OCI-LY7 (cell line): ENCODE results near the gene CCL27. TPM values are rescaled to one million over a fixed set of nuclear protein-coding genes. Genes with fewer than 3 reads are reported as not detected.

Source experiments
- BruUV-seq: library from RNA; stranded (reverse); fragments of 400-500 nt; replicated peaks from 2 replicates; lab custom pipeline; 2021; lab: Mats Ljungman, UMichigan
- CTCF ChIA-PET: fragments of 300-600 bp; sonication (Branson Sonifier 250); formaldehyde crosslinking; loops from one replicate; lab custom pipeline; 2022; ENCODE audit warnings: antibody characterized with exemption; ENCODE audit not compliant: unreplicated experiment; lab: Charles Lee
- POLR2A ChIA-PET: fragments of 300-600 bp; sonication (Branson Sonifier 250); formaldehyde crosslinking; loops from one replicate; lab custom pipeline; 2022; ENCODE audit warnings: antibody characterized with exemption; lab: Charles Lee
- DNase-seq: peaks from one replicate; pipeline ENCODE4 v3.0.0-alpha.2; 2015; ENCODE audit warnings: low spot score
- H2AFZ ChIP-seq: fragments of 200-600 bp; sonication (generic), shearing (Covaris generic); 2 replicates; pipeline ENCODE4 v1.6.1; 2014; ENCODE audit warnings: mild to moderate bottlenecking, antibody characterized with exemption, low read length, moderate library complexity
- H3K27ac ChIP-seq: fragments of 200-600 bp; sonication (generic); 2 replicates; pipeline ENCODE4 v1.5.1; 2014; ENCODE audit warnings: mixed run types, low read depth, mild to moderate bottlenecking, moderate library complexity, low read length, inconsistent platforms; ENCODE audit not compliant: poor library complexity, severe bottlenecking
- H3K36me3 ChIP-seq: fragments of 200-600 bp; sonication (generic); 2 replicates; pipeline ENCODE4 v1.6.1; 2014; ENCODE audit warnings: mild to moderate bottlenecking, antibody characterized with exemption, low read length, moderate library complexity, mixed read lengths; ENCODE audit not compliant: insufficient read depth
- H3K4me1 ChIP-seq: fragments of 200-600 bp; sonication (generic); 2 replicates; pipeline ENCODE4 v1.5.1; 2014; ENCODE audit warnings: mild to moderate bottlenecking, low read length; ENCODE audit not compliant: insufficient read depth, poor library complexity, severe bottlenecking
- H3K4me2 ChIP-seq: fragments of 200-600 bp; sonication (generic); 2 replicates; pipeline ENCODE4 v1.6.1; 2014; ENCODE audit warnings: mild to moderate bottlenecking, low read length
- H3K4me3 ChIP-seq: fragments of 200-600 bp; sonication (generic); 2 replicates; pipeline ENCODE4 v1.5.1; 2014; ENCODE audit warnings: mild to moderate bottlenecking, low read depth, low read length; ENCODE audit not compliant: poor library complexity, severe bottlenecking
- H3K79me2 ChIP-seq: fragments of 200-600 bp; sonication (generic); 2 replicates; pipeline ENCODE4 v1.6.1; 2016; ENCODE audit warnings: low read depth, mild to moderate bottlenecking, low read length, moderate library complexity, mixed read lengths; ENCODE audit not compliant: insufficient read depth
- H3K9me2 ChIP-seq: fragments of 200-600 bp; sonication (generic); 2 replicates; pipeline ENCODE4 v1.6.1; 2016; ENCODE audit warnings: mild to moderate bottlenecking, low read length, mixed read lengths; ENCODE audit not compliant: insufficient read depth
- H3K9me3 ChIP-seq: fragments of 200-600 bp; sonication (generic); 2 replicates; pipeline ENCODE4 v1.6.1; 2014; ENCODE audit warnings: mild to moderate bottlenecking, mixed run types, low read length, mixed read lengths
- H4K20me1 ChIP-seq: fragments of 200-600 bp; sonication (generic); 2 replicates; pipeline ENCODE4 v1.6.1; 2014; ENCODE audit warnings: mild to moderate bottlenecking, antibody characterized with exemption, low read length, moderate library complexity, mixed read lengths; ENCODE audit not compliant: insufficient read depth
- CTCF ChIP-seq: fragments of 200-600 bp; sonication (generic); conservative IDR thresholded peaks from 2 replicates; pipeline ENCODE4 v1.5.1; 2014; ENCODE audit warnings: mild to moderate bottlenecking, antibody characterized with exemption, low read length, moderate library complexity, mixed read lengths
- EZH2phosphoT487 ChIP-seq: fragments of 200-600 bp; sonication (generic); IDR thresholded peaks from 2 replicates; pipeline ENCODE4 v1.6.1; 2018; ENCODE audit warnings: low read depth, borderline replicate concordance, mild to moderate bottlenecking, mixed run types, antibody characterized with exemption, low read length, moderate library complexity, mixed read lengths
- intact Hi-C: fragments of 100-400 bp; cut with micrococcal nuclease; formaldehyde crosslinking; loops from one replicate; pipeline ENCODE4 v1.10.0; 2022; ENCODE audit not compliant: unreplicated experiment
- total RNA-seq, 2 experiments: library from RNA; depleted of rRNA in 1 of 2; stranded (reverse); fragments of >200 nt in 1 of 2; shearing (Covaris generic) in 1 of 2; gene quantifications; 2 replicates each; pipeline ENCODE4 v1.2.3, GENCODE V29; 2014 to 2022

Gene CCL27
- total RNA-seq, 2 experiments from 2014 or later: 0.42 TPM; not detected in 1

DNA sequence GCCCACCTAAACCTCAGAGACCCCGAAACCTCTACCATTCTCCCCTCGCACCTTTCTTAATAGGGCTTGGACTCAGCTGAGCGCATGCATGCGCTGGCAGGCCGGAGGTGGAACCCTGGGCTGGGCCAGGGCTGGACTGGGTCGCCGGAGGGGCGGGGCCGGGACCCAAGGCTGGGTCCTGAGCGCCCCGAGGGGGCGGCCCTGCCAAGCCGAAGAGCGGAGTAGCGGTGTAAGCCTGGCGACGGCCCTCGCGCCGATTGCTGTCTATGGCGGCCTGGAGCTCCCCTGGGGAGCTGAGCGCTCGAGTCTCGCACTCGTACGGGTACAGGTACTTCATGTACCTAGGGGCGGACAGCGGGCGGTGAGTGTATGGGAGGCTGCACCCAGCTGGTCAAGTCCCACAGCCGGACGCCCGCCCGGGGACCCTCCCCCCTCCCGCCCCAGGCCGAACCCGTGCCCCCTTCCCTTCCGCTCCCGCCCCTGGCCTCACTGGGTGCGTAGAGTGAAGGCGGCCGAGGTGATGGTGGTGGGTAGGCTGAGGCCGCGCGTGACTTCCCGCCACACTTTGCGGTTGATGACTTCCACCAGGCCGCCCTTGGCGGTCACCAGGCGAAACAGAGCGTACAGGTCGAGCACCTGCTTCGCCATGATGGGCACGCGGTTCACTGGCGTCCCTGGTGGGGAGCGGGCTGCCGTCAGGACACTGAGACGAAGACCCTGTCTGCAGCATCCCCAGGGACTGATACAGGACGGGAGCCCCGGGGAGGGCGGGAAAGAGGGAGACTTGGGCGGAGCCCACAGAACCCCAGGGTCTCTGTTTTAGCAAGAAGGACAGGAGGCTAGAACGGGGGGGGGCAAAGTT is 38.9 kb downstream of the CCL27 start:
- intact Hi-C loops: no loop called here
- Histone ChIP-seq H3K9me3 (no peaks in the 10 kb centered on the region), H2AFZ (no peak overlapping the region), H3K79me2 (no peaks in the 10 kb centered on the region), H3K4me3 (no peak overlapping the region), H3K27ac (no peak overlapping the region), H3K36me3 (no peaks in the 10 kb centered on the region), H3K4me1 (peaks cover 15% of the 10 kb centered on the region), H3K9me2 (no peaks in the 10 kb centered on the region), H3K4me2 (no peak overlapping the region), H4K20me1 (no peaks in the 10 kb centered on the region)
- TF ChIP-seq CTCF (no peak), EZH2phosphoT487 (no peak)
- no TSS peak for BruUV-seq
- DNase-seq: no peak
- CTCF ChIA-PET: no interaction called here
- POLR2A ChIA-PET: no interaction called here

GRCh38 chr9:34620061-34620994 is 42.1 kb downstream of the CCL27 start, which contains the start of gene DCTN3:
DCTN3 (minus strand) TSS chr9:34620495; CDS start chr9:34620464, 31 bp downstream.
- Histone ChIP-seq H3K9me2 (no peaks in the 10 kb centered on the region), H2AFZ (peak within 1 kb of the TSS; percentile 96), H3K4me2 (peak within 1 kb of the TSS; percentile 90), H3K79me2 (no peaks in the 10 kb centered on the region), H3K4me3 (peak within 1 kb of the TSS; percentile 78), H3K4me1 (peaks cover 15% of the 10 kb centered on the region), H4K20me1 (no peaks in the 10 kb centered on the region), H3K9me3 (no peaks in the 10 kb centered on the region), H3K36me3 (peaks cover 14% of the 10 kb centered on the region; the same call in 1 of the 2 replicates), H3K27ac (no peak within 1 kb of the TSS)
- ChIA-PET CTCF (interaction anchor here (0.6 to 1.5 kb wide), 5 partner anchors 9 to 29 kb away, joined by 3 to 9 read pairs (median 3); partner anchors contain the start of genes RPP25L and SIGMAR1), POLR2A (interaction anchor here (0.9 to 2.5 kb wide), 8 partner anchors 8 to 450 kb away, joined by 3 to 43 read pairs (median 4); partner anchors contain the start of genes ARID3C, RPP25L and SIGMAR1)
- intact Hi-C loops: no loop called here
- peak; percentile 96 for DNase-seq
- TF ChIP-seq CTCF (no peak), EZH2phosphoT487 (no peak)
- BruUV-seq: TSS peak; percentile 65
